ENCODE data around the gene ZMIZ2.
"Not testable (repeated sequence)": the region's sequence is repeated elsewhere in the genome, so short reads cannot be mapped to it uniquely, and the experiment has no call there.

Gene ZMIZ2

DNA sequence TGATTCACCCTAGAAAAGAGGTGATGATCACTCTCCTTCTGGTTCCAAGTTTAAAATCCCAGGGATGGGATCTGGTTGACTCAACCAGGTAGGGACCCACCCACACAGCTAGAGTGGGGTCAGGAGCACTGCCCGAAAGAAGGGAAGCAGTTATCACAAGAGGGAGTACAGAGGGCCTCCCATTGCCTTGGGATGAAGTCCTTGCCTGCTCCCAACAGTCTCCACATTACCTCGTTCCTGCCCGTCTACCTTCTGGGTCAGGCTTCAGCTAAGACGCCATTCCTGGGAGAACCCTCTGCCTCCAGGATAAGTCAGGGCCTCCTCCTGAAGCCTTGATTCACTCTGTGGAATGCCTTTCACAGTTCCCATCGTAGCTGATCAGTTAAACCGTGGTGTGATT, 23.8 kb downstream of the ZMIZ2 start:
- DNase-seq, result no peak

DNA sequence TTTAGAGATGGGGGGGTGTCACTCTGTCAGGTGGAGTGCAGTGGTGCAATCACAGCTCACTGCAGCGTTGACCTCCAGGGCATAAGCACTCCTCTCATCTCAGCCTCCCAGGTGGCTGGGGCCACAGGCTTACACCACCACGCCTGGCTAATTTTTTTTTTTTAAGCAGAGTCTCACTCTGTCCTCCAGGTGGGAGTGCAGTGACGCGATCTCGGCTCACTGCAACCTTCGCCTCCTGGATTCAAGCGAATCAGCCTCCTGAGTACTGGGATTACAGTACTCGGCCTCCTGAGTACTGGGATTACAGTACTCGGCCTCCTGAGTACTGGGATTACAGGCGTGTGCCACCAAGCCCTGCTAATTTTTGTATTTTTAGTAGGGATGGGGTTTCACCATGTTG, 24.2 kb downstream of the ZMIZ2 start:
- no peak for DNase-seq

DNA sequence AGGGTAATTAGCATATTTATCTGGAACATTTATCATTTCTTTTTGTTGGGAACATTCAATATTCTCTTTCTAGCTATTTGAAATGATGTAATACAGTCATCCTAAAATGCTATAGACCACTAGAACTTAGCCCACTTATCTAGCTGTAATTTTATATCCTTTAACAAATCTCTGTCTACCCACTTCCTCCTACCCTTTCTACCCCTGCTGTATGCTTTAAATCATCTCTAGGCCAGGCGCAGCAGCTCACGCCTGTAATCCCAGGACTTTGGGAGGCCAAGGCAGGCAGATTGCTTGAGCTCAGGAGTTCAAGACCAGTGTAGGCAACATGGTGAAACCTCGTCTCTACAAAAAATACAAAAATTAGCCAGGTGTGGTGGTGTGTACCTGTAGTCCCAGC, 25.8 kb downstream of the ZMIZ2 start:
- DNase-seq, result not testable (repeated sequence)

DNA sequence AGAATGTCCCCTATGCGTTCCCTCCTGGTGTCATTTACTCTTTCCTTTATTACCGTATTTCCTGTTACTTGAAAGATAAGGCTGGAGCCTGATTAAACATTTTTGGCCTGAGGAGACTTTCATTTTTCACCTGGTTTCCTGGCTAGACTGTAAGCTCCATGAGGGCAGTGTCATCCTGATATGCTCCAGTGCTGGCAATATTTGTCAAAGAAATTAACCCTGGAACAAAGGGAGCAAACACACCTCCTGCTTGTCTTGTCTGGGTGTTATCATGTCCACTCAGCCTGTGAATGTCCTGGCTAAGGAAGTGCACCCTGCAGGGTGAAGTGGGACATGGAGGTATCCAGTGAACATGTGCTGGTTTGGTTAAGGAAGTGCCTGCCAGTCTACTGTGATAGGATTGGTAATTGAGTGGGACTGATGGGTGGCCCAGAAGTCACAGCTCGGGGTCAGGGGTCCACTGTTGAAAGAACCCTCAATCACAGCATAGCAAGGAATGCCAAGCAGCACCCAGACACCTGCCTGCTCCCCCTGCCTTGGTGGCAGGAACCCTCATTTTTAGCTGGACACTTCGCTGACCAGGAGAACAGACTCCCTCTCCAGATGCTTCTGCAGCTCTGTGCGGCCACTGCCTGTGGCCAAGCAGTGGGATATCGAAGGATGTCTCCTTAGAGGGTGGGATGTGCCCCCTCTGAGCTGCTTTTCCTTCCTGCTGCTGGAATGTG, 26.9 kb downstream of the ZMIZ2 start:
- DNase-seq, result no peak

DNA sequence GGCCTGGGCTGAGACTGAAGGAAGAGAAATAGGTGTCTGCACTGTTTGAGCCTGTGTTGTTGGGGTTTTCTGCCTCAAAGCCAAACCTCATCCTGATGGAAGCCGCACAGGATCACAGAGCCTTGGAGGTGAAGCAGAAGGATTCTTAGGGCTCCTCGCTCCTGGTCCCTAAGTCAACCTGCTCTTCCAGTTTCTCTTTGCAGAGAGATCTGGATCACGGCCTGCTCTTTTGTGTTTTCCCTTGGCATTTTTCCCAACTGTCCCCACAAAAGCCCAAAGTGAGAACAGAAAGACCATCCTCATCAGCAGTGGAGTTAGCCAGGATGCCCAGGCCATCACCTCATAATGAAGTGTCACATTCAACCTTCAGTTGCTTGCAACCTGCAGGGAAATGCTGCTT, 27.6 kb downstream of the ZMIZ2 start:
- DNase-seq, result no peak

DNA sequence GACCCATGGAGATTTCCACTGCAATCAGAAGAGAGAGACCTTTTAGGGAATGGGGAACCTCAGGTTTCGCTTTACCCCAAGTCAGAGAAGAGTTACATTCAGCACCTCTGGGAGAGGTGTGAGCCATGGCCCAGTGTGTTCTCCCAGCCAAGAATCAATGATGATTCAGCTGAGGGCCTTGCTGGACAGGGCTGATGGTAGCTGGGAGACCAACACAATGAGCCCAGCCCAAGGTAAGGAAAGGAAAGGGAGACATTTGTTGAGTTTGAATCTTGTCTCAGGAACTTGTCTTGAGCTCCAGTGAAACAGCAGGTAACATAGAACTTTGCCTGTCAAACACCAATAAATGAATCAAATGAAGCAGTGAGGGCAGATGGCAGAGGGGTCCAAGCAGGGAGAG, 33.8 kb downstream of the ZMIZ2 start:
- DNase-seq, result no peak

DNA sequence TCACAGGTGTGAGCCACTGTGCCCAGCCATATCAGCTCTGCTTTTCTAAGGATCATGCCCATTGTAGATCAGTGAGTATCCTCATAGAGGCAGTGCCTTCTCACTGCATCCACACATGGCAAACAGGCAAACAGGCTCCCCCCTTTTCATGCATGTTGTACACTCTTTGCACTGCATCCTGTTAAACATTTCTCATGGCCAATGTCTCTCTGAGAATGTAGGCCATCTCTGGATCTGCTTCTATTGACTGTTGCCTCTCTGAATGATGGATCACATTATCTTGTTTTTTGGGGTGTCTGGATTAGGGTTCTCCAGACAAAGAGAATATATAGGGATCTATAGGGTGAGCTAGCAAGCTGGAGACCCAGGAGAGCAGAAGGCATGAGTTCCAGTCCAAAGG, 34.8 kb downstream of the ZMIZ2 start:
- DNase-seq, result no peak

DNA sequence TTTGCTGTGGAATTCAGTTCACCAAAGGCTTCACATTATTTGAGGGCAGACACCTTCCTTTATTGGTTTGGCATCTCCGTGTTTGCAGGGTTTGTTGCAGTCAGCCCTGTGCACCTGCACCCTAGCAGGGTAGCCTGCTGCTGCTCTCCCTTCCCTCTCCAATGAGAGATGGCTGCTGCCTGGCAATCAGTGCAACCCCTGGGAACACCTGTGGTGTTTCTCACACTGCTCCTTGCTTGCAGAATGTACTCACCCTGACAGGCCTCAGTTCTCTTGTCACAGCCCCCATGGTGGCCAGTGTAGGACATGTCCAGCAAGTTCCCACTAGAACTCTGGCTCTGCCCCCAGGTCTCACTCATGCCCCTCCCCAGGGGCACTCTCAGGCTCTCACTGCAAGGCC, 35.7 kb downstream of the ZMIZ2 start:
- DNase-seq, result no peak

DNA sequence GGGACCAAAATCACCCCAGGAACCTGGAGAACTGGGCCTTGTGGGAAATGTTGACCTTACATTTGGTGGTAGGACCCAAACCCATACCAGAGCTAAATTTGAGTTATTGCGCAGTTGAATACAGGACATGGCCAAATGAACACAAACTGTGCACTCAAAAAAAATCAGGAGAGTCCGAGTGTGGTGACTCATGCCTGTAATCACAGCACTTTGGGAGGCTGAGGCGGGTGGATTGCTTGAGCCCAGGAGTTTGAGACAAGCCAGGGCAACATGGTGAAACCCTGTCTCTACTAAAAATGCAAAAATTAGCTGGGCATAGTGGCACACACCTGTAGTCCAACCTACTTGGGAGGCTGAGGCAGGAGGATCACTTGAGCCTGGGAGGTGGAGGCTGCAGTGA, 36.6 kb downstream of the ZMIZ2 start:
- DNase-seq, result not testable (repeated sequence)

DNA sequence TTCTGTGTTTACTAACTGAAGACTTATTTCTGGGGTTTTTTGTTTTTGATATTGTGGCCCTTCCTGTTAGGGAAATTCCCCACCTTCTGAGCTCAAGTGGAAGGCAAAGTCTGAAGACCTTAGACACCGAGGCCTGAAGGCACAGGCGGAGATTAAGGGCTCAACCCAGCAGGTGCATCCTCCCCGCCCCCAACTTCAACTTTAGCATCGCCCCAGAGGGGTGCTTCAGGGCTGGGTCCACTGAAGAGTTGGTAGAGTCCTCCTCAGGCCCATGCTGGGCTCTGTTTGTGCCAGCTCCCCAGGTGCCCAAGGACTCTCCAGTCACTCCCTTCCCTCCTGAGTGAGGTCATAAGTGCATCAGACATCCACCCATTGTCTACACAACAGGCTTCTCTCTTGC, 38.4 kb downstream of the ZMIZ2 start:
- DNase-seq, result no peak

DNA sequence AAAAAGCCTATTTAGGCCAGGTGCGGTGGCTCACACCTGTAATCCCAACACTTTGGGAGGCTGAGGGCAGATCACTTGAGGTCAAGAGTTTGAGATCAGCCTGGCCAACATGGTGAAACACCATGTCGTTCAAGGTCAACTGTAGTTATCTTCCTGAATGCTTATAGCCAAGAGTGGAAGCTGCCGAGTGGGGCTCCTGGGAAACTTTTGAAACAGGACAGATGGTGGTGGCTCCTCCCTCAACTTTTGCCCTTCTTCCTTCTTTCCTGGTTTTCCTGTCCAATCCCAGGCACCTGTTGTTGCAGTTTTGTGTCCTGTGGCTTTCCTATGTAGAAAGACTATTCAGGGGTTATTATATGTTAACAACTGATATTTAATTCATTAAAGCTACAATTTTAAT, 39.1 kb downstream of the ZMIZ2 start:
- DNase-seq, result no peak

DNA sequence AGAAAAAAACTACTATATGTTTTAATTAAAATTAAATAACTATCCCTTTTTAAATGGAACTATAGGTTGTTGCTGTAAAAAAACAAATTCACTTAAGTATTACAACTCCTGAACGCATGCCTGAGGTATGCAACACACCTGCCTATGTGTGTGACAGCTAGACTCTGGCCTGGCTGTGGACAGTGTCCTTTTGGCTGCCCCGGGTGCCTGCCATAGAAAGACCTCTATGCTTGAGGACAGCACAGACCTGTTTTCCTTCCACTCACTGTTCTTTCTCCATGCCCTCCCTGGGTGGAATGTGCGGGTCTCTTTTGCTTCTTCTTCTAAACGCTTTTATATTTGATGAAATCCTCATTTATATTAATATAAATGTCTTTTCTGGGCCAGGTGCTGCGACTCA, 41.3 kb downstream of the ZMIZ2 start:
- DNase-seq, result no peak

DNA sequence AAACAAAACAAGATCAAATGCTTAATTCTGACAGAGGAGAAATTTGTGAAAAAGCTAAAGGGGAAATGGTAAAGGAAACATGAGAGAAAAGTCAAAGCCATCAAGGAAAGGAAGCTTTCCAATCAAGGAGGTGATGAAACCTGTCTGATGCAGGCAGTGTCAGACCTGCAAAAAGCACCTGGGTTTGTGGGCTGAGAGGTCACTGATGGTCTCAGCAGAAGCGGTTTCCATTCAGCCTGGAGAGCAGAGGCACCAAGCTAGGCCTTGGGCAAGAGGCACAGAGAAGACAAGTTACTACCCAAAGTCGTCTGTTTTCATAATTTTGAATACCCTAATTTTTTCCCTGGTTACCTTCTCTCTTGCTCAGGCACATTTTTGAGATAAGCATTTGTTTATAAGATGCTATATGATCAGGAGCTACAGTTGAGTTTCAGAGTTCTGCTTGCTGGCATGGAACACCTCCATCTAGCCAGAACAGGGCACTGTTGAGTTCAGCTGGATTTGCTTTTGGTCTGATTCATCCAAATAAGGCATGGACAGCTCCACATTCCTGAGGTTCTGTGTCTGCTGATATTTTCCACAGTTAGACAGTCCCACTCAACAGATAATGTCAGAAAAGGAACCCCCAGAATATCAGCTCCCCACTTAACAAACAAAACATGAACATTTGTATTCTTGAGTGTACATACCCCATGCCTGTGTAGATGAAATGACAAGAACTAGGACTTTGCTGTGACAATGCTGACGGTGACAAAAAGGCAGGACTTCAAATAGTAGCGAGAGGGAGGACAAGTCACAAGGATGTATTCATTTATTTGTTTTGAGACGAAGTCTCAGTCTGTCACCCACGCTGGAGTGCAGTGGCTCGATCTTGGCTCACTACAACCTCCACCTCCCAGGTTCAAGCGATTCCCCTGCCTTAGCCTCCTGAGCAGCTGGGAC, 42.9 kb downstream of the ZMIZ2 start:
- DNase-seq, result no peak

DNA sequence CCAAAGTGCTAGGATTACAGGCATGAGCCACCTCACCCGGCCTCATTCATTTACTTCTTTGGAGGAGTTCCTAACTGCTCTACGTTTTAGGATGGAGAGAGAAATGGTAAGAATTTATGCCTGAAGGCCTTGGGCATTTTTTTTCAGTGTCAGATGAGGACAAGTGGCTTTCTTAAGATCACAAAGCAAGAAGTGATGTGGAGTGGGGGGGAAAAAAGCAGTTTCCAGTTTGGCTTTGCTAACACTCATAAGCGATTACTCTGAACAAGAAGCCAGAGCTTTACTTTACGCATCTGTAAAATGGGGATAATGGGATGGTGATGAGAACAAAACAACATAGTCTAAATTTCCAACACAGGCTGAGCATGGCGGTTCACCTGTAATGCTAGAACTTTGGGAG, 45.3 kb downstream of the ZMIZ2 start:
- no peak for DNase-seq

DNA sequence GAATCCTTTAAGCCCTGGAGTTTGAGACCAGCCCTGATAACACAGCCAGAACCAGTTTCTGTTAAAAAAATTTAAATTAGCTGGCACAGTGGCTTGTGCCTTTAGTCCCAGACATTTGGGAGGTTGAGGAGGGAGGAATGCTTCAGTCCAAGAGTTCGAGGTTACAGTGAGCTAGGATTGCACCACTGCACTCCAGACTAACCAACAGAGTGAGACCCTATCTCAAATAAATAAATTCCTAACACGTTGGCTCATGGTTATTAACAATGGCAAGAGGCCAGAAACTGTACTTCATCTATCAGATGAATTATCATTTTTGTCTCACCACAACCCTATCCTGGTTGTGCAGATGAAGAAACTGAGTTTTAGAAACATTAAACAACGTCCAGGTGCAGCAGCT, 45.7 kb downstream of the ZMIZ2 start:
- no peak for DNase-seq

DNA sequence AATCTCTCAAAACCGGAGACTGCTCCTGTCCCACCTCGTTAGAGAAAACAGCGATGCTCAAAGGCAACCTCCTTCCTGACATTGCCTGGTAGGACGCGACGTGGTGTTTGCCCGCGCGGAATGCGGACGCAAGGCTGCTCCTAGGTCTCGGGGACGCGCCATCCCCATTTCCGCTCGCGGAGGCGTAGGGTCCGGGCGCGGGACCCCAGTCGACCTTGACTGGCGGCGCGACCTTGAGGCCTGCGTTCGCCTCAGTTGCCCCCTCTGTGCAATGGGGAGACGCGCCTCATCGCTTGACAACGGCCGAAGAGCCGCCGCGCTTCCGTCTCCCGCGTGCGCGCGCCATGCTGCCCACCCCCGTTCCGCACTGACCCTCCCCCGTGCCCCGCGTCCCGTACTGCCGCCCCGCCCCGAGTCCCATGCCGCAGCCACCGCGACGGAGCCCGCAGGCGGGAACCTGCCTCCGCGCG, 47.4 kb downstream of the ZMIZ2 start:
- DNase-seq, result peak in 10 of 58 donors; percentile 34 to 81 (median 60)

DNA sequence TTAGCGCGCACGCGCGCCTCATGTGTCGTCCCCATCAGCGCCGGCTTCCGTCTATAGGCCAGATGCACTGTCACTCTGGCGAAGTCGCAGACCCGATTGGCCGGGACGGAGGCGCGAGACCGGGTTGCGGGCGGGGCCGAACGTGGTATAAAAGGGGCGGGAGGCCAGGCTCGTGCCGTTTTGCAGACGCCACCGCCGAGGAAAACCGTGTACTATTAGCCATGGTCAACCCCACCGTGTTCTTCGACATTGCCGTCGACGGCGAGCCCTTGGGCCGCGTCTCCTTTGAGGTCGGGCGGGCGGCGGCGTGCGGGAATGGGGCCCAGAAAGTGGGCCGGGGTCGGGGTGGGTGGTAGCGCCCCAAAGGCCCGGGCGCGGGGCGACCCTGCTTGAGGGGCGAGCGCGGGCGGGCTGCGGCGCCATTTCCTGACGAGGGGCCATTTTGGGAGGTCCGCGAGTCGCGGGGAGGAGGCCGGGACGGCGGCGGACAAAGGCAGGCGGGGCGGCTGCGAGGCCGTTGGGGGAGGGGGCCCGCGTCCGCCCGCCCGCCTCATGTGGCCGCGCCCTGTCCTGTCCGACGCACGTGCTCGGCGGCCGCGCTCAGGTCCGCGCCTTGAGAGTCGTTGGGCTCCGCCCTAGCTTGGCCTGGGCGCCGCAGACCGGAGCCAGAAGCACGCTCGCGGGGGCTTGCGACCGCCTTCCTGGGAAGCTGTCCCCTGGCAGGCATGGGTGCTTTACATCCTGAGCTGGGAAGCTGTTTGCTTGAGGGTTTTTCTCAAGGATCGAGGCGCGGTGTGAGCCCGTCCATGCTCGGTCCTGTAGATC, 48.1 kb downstream of the ZMIZ2 start, which contains the start of gene PPIA:
Gene PPIA (plus strand): TSS at position 178 of the 825 bp plus-strand sequence. CDS start 44 bp downstream, at position 222.
- DNase-seq, result peak; percentile 75 to 99 (median 96)

DNA sequence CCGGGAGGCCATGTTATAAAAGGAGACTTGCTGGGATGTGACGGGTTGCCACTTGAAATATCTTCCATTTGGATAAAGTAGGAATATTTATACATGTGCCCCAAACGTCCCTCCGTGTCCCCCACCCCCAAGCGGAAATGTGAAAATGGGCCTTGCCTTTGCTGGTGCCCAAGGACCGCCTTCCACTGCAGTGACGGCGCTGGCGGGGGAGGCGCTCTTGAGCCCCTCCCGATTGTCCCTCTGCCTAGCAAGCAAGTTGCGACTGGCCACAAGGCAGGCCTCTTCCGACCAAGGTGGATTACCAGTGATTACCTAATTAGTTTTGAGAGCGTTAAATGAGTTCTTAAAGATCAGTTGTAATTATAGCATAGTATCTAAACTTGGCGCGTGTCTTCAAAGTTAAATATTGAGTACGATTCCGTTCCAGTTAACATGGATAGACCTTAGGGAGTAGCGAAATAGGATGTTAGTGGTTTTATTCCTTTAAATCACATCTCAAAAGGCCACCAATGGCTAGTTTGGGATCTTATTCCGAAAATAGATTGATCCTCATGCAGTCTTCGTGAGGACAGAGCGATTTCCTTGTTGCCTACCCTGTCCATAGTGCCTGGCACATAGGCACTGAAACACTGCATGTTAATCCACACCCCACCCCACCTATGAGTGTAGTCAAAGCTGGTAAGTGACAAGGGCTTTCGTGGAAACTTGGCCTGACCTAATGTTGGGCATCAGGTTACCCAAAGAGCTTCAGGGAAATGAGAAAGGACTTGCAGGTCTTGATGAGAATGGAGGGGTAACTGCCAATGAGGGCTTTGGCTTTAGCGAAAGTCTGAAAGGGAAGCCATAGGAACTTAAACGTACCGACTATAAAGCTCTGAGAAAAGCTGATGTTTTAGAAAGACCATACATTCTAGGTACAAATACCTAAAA, 48.9 kb downstream of the ZMIZ2 start:
- peak; percentile 9 to 91 (median 79) for DNase-seq

DNA sequence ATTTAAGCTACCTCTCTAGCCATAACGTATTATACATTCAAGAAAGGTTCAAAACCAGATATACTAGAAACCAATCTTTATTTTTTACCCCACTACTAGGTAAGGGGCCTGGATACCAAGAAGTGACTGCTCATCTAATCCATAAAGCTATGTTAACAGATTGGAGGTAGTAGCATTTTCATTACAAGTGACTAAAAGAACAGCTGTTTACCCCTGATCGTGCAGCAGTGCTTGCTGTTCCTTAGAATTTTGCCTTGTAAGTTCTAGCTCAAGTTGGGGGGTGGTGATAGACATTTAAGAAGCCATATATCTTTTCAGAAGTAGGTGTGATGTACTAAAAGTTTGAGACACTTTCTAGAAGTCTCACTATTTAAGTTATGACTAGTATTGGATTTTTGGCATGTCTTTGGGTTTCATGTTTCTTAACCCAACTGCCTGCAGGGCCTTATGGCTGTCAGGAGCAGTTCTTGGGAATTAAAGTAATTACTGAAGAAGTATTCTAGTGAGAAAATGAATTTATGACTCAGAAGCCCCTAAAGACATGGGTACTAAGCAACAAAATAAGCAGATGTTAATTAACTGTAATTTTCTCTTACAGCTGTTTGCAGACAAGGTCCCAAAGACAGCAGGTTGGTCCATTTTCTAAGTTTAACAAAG, 50.1 kb downstream of the ZMIZ2 start:
- no peak for DNase-seq

DNA sequence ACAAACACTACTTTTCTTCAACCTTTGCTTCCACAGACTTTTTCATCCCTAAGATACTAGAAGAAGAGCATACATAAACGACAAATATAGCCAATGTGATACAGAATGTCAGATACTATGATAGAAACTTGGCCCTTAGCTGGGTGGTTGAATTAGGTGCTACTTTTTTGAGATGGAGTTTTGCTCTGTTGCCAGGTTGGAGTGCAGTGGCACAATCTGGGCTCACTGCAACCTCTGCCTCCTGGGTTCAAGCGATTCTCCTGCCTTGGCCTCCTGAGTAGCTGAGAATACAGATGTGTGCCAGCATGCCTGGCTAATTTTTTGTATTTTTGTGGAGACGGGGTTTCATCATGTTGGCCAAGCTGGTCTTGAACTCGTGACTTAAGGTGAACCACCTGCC, 51.3 kb downstream of the ZMIZ2 start:
- no peak for DNase-seq

Measured in anterior cingulate cortex (tissue), 58 donors.